SH-SY5Y (cell line): ENCODE measurements around the gene ESR2.

Experiments used
- GATA2 ChIP-seq: IDR thresholded peaks from 2 replicates; pipeline ENCODE4 v1.6.1; 2011; ENCODE audit warnings: mild to moderate bottlenecking, low read depth, low read length
- GATA3 ChIP-seq: IDR thresholded peaks from 2 replicates; pipeline ENCODE4 v1.6.1; 2011; ENCODE audit warnings: low read depth, mild to moderate bottlenecking, low read length, moderate library complexity

Gene ESR2

DNA sequence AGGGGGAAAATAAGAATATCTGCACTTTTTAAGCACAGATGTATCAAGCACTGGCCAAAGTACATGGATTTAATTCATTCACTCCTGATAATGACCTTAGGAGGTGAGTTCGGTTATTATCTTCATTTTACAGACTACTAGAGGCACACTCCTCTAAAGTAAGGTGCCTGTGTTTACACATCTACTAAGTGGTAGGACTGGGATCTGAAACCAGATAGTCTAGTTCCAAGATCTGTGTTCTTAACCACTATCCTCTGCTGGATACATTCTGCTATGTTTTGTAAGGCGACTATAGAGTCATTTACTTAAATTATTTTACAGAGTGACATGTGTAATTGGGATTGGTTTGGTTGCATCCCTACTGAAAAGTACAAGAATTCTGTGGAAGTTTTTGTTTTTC is 175.3 kb downstream of the ESR2 start:
- no peak for TF ChIP-seq GATA2
- TF ChIP-seq GATA3 = no peak

GRCh38 chr14:64117671-64118402 is 176.3 kb downstream of the ESR2 start:
- TF ChIP-seq GATA2 = no peak
- no peak for TF ChIP-seq GATA3

GRCh38 chr14:64115401-64115800 is 178.8 kb downstream of the ESR2 start:
- no peak for TF ChIP-seq GATA2
- no peak for TF ChIP-seq GATA3

DNA sequence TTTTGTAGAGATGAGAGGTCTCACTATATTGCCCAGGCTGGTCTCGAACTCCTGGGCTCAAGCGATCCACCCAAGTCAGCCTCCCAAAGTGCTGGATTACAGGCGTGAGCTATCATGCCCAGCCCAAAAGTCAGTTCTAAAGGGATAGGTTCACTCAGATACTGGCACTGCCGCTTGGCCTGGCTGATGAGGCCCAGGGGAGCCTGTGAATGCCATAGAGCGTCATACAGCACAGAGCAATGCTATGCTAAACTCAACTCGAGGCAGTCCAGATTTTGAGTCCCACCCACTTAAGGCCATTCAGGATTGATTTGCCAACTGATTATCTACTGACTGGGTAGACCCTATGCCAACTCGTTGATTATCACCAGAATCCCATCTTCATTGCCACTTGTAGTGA is 179.4 kb downstream of the ESR2 start:
- no peak for TF ChIP-seq GATA3
- TF ChIP-seq GATA2 = no peak

- TF ChIP-seq GATA3 (no peak), GATA2 (no peak)
Observed at GRCh38 chr14:64114166-64114565, 180.0 kb downstream of the ESR2 start.

GRCh38 chr14:64112867-64113678 is 181.1 kb downstream of the ESR2 start:
- TF ChIP-seq GATA3 (no peak), GATA2 (no peak)

GRCh38 chr14:64110802-64111201 is 183.4 kb downstream of the ESR2 start:
- TF ChIP-seq GATA3 (no peak), GATA2 (no peak)

DNA sequence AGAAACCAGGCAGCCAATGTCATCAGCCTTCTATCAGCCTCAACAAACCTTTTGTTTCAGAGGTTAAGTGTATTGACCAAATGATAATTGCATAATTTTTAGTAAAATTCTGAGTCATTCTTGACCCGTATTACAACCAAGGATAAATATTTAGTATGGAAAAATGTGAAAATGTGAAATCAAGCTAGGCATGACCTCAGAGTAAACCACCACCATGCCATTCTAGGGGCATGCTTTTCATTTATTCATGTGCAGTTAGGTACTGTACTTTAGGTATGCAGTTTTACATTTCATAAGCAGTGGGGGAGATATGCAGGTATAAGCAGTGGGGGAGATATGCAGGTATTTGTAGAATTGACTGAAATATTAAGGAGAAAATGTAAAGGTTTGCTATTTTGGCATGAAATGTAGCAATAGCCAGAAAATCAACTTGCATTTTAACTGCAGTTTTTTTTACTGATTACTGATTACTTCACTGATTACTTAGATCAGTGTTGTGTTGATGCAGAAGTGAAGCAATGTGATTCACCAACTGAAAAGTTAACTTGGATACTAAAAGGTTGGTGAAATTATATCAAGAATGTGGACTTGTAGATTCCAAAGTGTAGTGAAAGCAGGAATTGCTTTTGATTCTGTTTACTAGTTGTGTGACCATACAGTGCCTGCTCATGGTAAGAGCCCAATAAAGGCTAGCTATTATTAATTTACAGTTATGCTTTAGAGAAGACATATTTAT is 184.2 kb downstream of the ESR2 start:
- TF ChIP-seq GATA2 (no peak), GATA3 (no peak)

DNA sequence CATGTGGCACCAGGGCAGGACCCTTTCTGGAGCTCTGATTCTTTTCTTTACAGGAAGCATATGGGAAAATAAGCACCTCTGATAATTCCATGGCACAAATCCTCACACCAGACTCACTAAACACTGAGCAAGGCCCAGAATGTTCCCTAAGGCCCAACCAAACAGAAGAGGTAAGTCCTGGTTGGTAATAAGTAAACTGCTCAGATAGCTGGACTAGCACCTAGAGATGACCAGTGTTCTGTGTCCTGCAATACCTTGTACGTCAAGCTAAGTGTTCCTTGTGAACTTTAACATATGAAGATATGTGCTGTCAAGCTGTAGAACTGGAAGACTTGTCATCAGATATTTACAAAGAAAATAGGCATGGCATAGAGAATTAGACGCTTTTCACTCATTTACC is 186.7 kb downstream of the ESR2 start:
- TF ChIP-seq GATA3 (no peak), GATA2 (no peak)

GRCh38 chr14:64098120-64098519 is 196.1 kb downstream of the ESR2 start:
- no peak for TF ChIP-seq GATA2
- TF ChIP-seq GATA3 = no peak

GRCh38 chr14:64095620-64096019 is 198.6 kb downstream of the ESR2 start:
- TF ChIP-seq GATA2 (no peak), GATA3 (no peak)

DNA sequence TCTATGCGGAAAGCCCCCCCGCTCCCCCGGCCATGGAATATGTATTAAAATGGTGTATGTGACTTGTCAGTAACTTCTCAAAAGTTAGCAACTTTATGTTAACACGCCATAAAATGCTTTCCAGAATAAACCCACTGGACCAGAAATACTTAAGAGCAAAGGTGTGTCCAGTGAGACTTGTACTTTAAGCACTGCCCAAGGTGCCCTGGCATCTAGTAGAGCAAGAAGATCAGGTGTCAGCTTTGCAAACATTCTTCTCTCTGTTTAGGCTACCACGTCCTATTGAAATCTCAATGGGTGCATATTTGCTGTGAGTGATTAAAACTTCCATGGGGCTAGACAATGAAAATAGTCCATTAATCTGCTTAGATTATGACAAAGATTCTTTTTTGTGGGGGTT is 201.2 kb downstream of the ESR2 start:
- TF ChIP-seq GATA3 (no peak), GATA2 (no peak)

GRCh38 chr14:64092338-64092737 is 201.8 kb downstream of the ESR2 start:
- no peak for TF ChIP-seq GATA3
- TF ChIP-seq GATA2 = no peak

- TF ChIP-seq GATA3 = no peak
- no peak for TF ChIP-seq GATA2
Observed at GRCh38 chr14:64091217-64091616, 203.0 kb downstream of the ESR2 start.
